Mammary epithelial cell (primary cell): Measurements from ENCODE around the gene SETDB2.

ENCODE experiments used
- EZH2 ChIP-seq: IDR thresholded peaks from 2 replicates; pipeline ENCODE4 v1.6.1; 2012; ENCODE audit warnings: low read length, inconsistent platforms, borderline replicate concordance
- TF ChIP-seq, protein P1 (sequence below), 2 donors: IDR thresholded peaks in 1 of 2; conservative IDR thresholded peaks in 1 of 2; 2 replicates each; pipeline ENCODE4 v1.5.1; 2011 to 2012; ENCODE audit warnings: inconsistent platforms in 2 of 2, low read length in 2 of 2, mild to moderate bottlenecking in 2 of 2, control low read depth in 1 of 2, low read depth in 1 of 2; ENCODE audit not compliant: insufficient read depth in 1 of 2; ENCODE audit errors: extremely low read depth in 1 of 2

DNA sequence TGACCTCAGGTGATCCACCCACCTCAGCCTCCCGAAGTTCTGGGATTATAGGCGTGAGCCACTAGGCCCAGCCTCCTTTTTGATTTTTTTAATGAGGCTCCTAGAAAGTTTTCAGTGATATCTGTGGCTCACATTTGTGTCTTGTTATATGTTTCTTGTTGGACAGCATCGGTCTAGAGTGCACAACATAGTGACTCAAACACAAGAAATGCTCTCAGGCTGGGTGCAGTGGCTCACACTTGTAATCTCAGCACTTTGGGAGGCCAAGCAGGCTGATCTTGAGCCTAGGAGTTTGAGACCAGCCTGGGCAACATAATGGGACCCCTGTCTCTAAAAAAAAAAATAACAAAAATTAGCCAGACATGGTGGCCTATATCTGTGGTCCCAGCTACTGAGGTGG is 59.9 kb downstream of the SETDB2 start:
- TF ChIP-seq, protein P1, sequence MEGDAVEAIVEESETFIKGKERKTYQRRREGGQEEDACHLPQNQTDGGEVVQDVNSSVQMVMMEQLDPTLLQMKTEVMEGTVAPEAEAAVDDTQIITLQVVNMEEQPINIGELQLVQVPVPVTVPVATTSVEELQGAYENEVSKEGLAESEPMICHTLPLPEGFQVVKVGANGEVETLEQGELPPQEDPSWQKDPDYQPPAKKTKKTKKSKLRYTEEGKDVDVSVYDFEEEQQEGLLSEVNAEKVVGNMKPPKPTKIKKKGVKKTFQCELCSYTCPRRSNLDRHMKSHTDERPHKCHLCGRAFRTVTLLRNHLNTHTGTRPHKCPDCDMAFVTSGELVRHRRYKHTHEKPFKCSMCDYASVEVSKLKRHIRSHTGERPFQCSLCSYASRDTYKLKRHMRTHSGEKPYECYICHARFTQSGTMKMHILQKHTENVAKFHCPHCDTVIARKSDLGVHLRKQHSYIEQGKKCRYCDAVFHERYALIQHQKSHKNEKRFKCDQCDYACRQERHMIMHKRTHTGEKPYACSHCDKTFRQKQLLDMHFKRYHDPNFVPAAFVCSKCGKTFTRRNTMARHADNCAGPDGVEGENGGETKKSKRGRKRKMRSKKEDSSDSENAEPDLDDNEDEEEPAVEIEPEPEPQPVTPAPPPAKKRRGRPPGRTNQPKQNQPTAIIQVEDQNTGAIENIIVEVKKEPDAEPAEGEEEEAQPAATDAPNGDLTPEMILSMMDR (conservative IDR thresholded peaks at IDR 0.05 in 1 of 2, IDR thresholded peaks at IDR 0.05 in 1 of 2; ENCODE audit: extremely low read depth in 1 of 2, insufficient read depth in 1 of 2, low read depth in 1 of 2, low read length in 2 of 2): no peak
- no peak for TF ChIP-seq EZH2
